Fibroblast of the aortic adventitia (primary cell): Measurements from ENCODE around the gene UBAP2. TPM values are rescaled to one million over a fixed set of nuclear protein-coding genes. Genes with fewer than 3 reads are reported as not detected.
A peak's percentile ranks its signal among the peaks of the same experiment; 100 is the strongest.

Experiments used
- DNase-seq: peaks from one replicate; pipeline ENCODE4 v3.0.0-alpha.2; 2010; ENCODE audit warnings: low read depth
- H3K4me3 ChIP-seq: 2 replicates; pipeline ENCODE4 v1.5.1; 2011; ENCODE audit warnings: low read depth, mild to moderate bottlenecking, control low read depth, low read length, moderate library complexity
- total RNA-seq: library from RNA; depleted of rRNA; stranded (reverse); fragments of >200 nt; gene quantifications from 2 replicates; pipeline ENCODE4 v1.2.3, GENCODE V29; 2012; ENCODE audit warnings: low replicate concordance
- TF ChIP-seq, protein P1 (sequence below): IDR thresholded peaks from 2 replicates; pipeline ENCODE4 v1.5.1; 2011; ENCODE audit warnings: mild to moderate bottlenecking, low read length, control low read depth, inconsistent platforms; ENCODE audit not compliant: insufficient read depth

UBAP2 gene
- total RNA-seq, 1 donor, result 25.6 TPM

- TF ChIP-seq, protein P1, sequence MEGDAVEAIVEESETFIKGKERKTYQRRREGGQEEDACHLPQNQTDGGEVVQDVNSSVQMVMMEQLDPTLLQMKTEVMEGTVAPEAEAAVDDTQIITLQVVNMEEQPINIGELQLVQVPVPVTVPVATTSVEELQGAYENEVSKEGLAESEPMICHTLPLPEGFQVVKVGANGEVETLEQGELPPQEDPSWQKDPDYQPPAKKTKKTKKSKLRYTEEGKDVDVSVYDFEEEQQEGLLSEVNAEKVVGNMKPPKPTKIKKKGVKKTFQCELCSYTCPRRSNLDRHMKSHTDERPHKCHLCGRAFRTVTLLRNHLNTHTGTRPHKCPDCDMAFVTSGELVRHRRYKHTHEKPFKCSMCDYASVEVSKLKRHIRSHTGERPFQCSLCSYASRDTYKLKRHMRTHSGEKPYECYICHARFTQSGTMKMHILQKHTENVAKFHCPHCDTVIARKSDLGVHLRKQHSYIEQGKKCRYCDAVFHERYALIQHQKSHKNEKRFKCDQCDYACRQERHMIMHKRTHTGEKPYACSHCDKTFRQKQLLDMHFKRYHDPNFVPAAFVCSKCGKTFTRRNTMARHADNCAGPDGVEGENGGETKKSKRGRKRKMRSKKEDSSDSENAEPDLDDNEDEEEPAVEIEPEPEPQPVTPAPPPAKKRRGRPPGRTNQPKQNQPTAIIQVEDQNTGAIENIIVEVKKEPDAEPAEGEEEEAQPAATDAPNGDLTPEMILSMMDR, result no peak
- no peak for DNase-seq
These were observed 32.5 kb downstream of the UBAP2 start for GRCh38 chr9:34016149-34016548.

GRCh38 chr9:34010979-34011378 is 37.7 kb downstream of the UBAP2 start:
- DNase-seq, result peak; percentile 28

More at GRCh38 chr9:34016149-34016548, 32.5 kb downstream of the UBAP2 start:
- H3K4me3 ChIP-seq, result no peak overlapping the region

DNA sequence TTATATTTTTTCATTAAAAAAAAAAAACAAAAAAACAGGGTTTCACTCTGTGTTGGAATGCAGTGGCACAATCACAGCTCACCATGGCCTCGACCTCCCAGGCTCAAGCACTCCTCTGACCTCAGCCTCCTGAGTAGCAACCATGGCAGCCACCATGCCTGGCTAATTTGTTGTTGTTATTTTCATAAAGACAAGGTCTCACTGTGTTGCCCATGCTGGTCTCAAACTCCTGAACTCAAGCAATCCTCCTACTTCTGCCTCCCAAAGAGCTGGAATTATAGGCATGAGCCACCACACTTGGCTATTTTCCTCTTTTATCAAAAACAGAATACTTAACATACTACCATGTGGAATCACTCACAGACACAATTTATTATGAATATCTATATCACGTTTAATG is 46.7 kb downstream of the UBAP2 start:
- DNase-seq, result no peak
- TF ChIP-seq, protein P1, result no peak
- H3K4me3 ChIP-seq, result no peak overlapping the region

More at GRCh38 chr9:34010979-34011378, 37.7 kb downstream of the UBAP2 start:
- TF ChIP-seq, protein P1, result peak; percentile 37
- H3K4me3 ChIP-seq, result no peak overlapping the region

GRCh38 chr9:34001298-34001697 is 47.4 kb downstream of the UBAP2 start:
- TF ChIP-seq, protein P1, result no peak
- no peak for DNase-seq
- no peak overlapping the region for H3K4me3 ChIP-seq

- H3K4me3 ChIP-seq, result no peak overlapping the region
- TF ChIP-seq, protein P1, result no peak
- no peak for DNase-seq
These were observed 53.2 kb downstream of the UBAP2 start for GRCh38 chr9:33995449-33995848.

DNA sequence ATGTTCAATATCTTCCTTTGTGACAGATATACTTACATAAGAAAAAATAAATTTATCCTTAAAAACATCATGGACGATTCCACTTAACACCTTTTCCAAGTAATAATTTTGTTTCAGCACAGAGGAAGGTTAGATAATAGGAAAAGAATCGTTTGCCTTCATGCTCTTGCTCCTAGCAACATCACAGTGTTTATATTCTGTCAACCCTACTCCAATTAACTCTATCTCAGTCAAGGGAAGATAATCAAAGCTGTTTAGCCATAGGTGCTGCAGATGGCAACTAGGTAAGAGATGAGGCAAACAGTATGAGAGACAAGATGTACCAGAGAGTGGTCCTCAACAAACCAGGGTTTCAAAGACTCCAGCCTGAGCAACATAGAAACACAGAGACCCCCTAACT is 55.6 kb downstream of the UBAP2 start:
- TF ChIP-seq, protein P1, result no peak
- DNase-seq, result no peak
- H3K4me3 ChIP-seq, result no peak overlapping the region

DNA sequence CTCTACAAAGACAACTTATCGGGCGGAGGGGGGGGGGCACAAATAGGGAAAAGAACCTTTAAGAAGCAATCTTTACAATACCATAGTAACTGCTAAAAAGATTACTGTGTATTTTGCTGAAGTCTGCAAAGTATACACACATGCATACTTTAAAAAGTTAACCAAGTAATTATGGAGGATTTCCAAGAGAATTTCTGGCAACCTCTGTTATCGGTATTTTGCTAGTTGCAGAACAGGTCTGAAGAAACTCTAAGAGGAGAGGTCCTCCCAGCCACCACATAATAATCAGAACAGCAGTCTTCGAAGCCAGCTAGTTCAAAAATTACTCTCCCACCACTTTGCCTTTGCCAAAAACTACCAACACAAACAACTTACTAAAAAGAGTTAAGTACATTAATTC is 56.1 kb downstream of the UBAP2 start:
- no peak overlapping the region for H3K4me3 ChIP-seq
- TF ChIP-seq, protein P1, result no peak
- peak; percentile 8 for DNase-seq
